Measurements from ENCODE around the gene ZNF778. TPM values are rescaled to one million over a fixed set of nuclear protein-coding genes. Genes with fewer than 3 reads are reported as not detected.

Gene ZNF778
- total and polyA plus RNA-seq, 2 donors from 2014 or later: 2.2 to 12.7 TPM

- Histone ChIP-seq H3K9me3 (ENCODE audit: control insufficient read depth in 2 of 3, insufficient read depth in 1 of 3, low read length in 3 of 3) (no peaks in the 10 kb centered on the region), H3K4me1 (ENCODE audit: control insufficient read depth in 2 of 3, insufficient read depth in 2 of 3, low read depth in 1 of 3, low read length in 3 of 3) (peaks cover 0 to 2% (median 0%) of the 10 kb centered on the region in 3 donors), H3K4me3 (ENCODE audit: low read length in 3 of 3) (no peak overlapping the region), H3K36me3 (ENCODE audit: control insufficient read depth in 2 of 3, insufficient read depth in 3 of 3, low read length in 3 of 3) (no peaks in the 10 kb centered on the region), H3K27ac (ENCODE audit: low read depth in 2 of 2, low read length in 2 of 2) (no peak overlapping the region), H3K27me3 (ENCODE audit: control insufficient read depth, insufficient read depth, low read length) (peaks cover 9% of the 10 kb centered on the region), H3K9ac (ENCODE audit: low read length in 3 of 3) (no peak overlapping the region)
- intact Hi-C loops (cut with DNase I): no loop called here
- FAIRE-seq (no peak), DNase-seq (peak in 1 of 5 donors; percentile 63)
- no peak for TF ChIP-seq CTCF (IDR thresholded peaks at IDR 0.05; ENCODE audit: borderline replicate concordance, extremely low read depth, insufficient read depth)
These were observed 19.7 kb upstream of the ZNF778 start for GRCh38 chr16:89197633-89198416.

GRCh38 chr16:89198417-89199240 is 18.9 kb upstream of the ZNF778 start:
- H3K9me3 ChIP-seq (ENCODE audit: control insufficient read depth in 2 of 3, insufficient read depth in 1 of 3, low read length in 3 of 3): no peaks in the 10 kb centered on the region
- FAIRE-seq: no peak

GRCh38 chr16:89199241-89200123 is 18.0 kb upstream of the ZNF778 start:
- no peaks in the 10 kb centered on the region for H3K9me3 ChIP-seq (ENCODE audit: control insufficient read depth in 2 of 3, insufficient read depth in 1 of 3, low read length in 3 of 3)
- FAIRE-seq (no peak), DNase-seq (peak in 1 of 5 donors; percentile 70)
- no peak overlapping the region for H3K27ac ChIP-seq (ENCODE audit: low read depth in 2 of 2, low read length in 2 of 2)
- peaks cover 17% of the 10 kb centered on the region for H3K27me3 ChIP-seq (ENCODE audit: control insufficient read depth, insufficient read depth, low read length)
- no peak overlapping the region for H3K4me3 ChIP-seq (ENCODE audit: low read length in 3 of 3)
- no peak for TF ChIP-seq CTCF (IDR thresholded peaks at IDR 0.05; ENCODE audit: borderline replicate concordance, extremely low read depth, insufficient read depth)
- peaks cover 0 to 2% (median 0%) of the 10 kb centered on the region in 3 donors for H3K4me1 ChIP-seq (ENCODE audit: control insufficient read depth in 2 of 3, insufficient read depth in 2 of 3, low read depth in 1 of 3, low read length in 3 of 3)
- H3K9ac ChIP-seq (ENCODE audit: low read length in 3 of 3): no peak overlapping the region
- no peaks in the 10 kb centered on the region for H3K36me3 ChIP-seq (ENCODE audit: control insufficient read depth in 2 of 3, insufficient read depth in 3 of 3, low read length in 3 of 3)
- intact Hi-C loops (cut with DNase I): no loop called here

More at GRCh38 chr16:89198417-89199240, 18.9 kb upstream of the ZNF778 start:
- TF ChIP-seq CTCF (IDR thresholded peaks at IDR 0.05; ENCODE audit: borderline replicate concordance, extremely low read depth, insufficient read depth): no peak
- H3K27me3 ChIP-seq (ENCODE audit: control insufficient read depth, insufficient read depth, low read length): peaks cover 17% of the 10 kb centered on the region
- H3K36me3 ChIP-seq (ENCODE audit: control insufficient read depth in 2 of 3, insufficient read depth in 3 of 3, low read length in 3 of 3): no peaks in the 10 kb centered on the region
- H3K27ac ChIP-seq (ENCODE audit: low read depth in 2 of 2, low read length in 2 of 2): no peak overlapping the region
- DNase-seq: peak in 1 of 5 donors; percentile 76
- intact Hi-C loops (cut with DNase I): no loop called here
- no peak overlapping the region for H3K9ac ChIP-seq (ENCODE audit: low read length in 3 of 3)
- H3K4me3 ChIP-seq (ENCODE audit: low read length in 3 of 3): no peak overlapping the region
- peaks cover 0 to 2% (median 0%) of the 10 kb centered on the region in 3 donors for H3K4me1 ChIP-seq (ENCODE audit: control insufficient read depth in 2 of 3, insufficient read depth in 2 of 3, low read depth in 1 of 3, low read length in 3 of 3)
